Trophoblast cell (in vitro differentiated cells and primary cell): ENCODE data around the gene XG.
"Not testable (repeated sequence)": the region's sequence is repeated elsewhere in the genome, so short reads cannot be mapped to it uniquely, and the experiment has no call there.

Source experiments
- DNase-seq, 2 donors: peaks; one replicate each; pipeline ENCODE4 v3.0.0-alpha.2; 2016
- H2AFZ ChIP-seq: 2 replicates; pipeline ENCODE4 v1.6.1; 2013; ENCODE audit warnings: low read length, moderate library complexity, mild to moderate bottlenecking; ENCODE audit not compliant: insufficient read depth, poor library complexity
- H2AK5ac ChIP-seq: 2 replicates; pipeline ENCODE4 v1.6.1; 2013; ENCODE audit warnings: mild to moderate bottlenecking, low read length
- H2BK120ac ChIP-seq: 2 replicates; pipeline ENCODE4 v1.6.1; 2013; ENCODE audit warnings: low read length, mild to moderate bottlenecking, moderate library complexity; ENCODE audit not compliant: insufficient read depth, poor library complexity
- H2BK12ac ChIP-seq: 2 replicates; pipeline ENCODE4 v1.6.1; 2013; ENCODE audit warnings: mild to moderate bottlenecking, low read length, moderate library complexity
- H2BK5ac ChIP-seq: 2 replicates; pipeline ENCODE4 v1.6.1; 2013; ENCODE audit warnings: low read length, low read depth, moderate library complexity, mild to moderate bottlenecking; ENCODE audit not compliant: poor library complexity
- H3K14ac ChIP-seq: 2 replicates; pipeline ENCODE4 v1.6.1; 2013; ENCODE audit warnings: mild to moderate bottlenecking, low read length
- H3K18ac ChIP-seq: 2 replicates; pipeline ENCODE4 v1.6.1; 2013; ENCODE audit warnings: mild to moderate bottlenecking, low read length
- H3K23ac ChIP-seq: 2 replicates; pipeline ENCODE4 v1.6.1; 2013; ENCODE audit warnings: low read length
- H3K27ac ChIP-seq: 2 replicates; pipeline ENCODE4 v1.5.1; 2013; ENCODE audit warnings: low read depth, mild to moderate bottlenecking, inconsistent platforms, low read length, moderate library complexity
- H3K27me3 ChIP-seq: 2 replicates; pipeline ENCODE4 v1.6.1; 2013; ENCODE audit warnings: inconsistent platforms, mild to moderate bottlenecking, low read length, moderate library complexity; ENCODE audit not compliant: insufficient read depth
- H3K36me3 ChIP-seq, 2 experiments: 1 replicate in 1 of 2; 2 replicates in 1 of 2; pipeline ENCODE4 v1.6.1; 2013; ENCODE audit warnings: low read length in 2 of 2, mild to moderate bottlenecking in 2 of 2, moderate library complexity in 1 of 2; ENCODE audit not compliant: insufficient read depth in 2 of 2, control insufficient read depth in 1 of 2
- H3K4ac ChIP-seq: 2 replicates; pipeline ENCODE4 v1.6.1; 2013; ENCODE audit warnings: low read depth, mild to moderate bottlenecking, low read length, moderate library complexity
- H3K4me1 ChIP-seq, 2 experiments: 1 replicate in 1 of 2; 2 replicates in 1 of 2; pipeline ENCODE4 v1.6.1; 2013; ENCODE audit warnings: low read length in 2 of 2, mild to moderate bottlenecking in 2 of 2, moderate library complexity in 1 of 2; ENCODE audit not compliant: insufficient read depth in 2 of 2, control insufficient read depth in 1 of 2
- H3K4me2 ChIP-seq: 2 replicates; pipeline ENCODE4 v1.6.1; 2013; ENCODE audit warnings: inconsistent platforms, mild to moderate bottlenecking, low read length, moderate library complexity
- H3K4me3 ChIP-seq: 2 replicates; pipeline ENCODE4 v1.5.1; 2013; ENCODE audit warnings: mild to moderate bottlenecking, low read depth, low read length, inconsistent platforms
- H3K79me1 ChIP-seq: one replicate; pipeline ENCODE4 v1.6.1; 2013; ENCODE audit warnings: low read length
- H3K79me2 ChIP-seq: 2 replicates; pipeline ENCODE4 v1.6.1; 2013; ENCODE audit warnings: low read length, mild to moderate bottlenecking; ENCODE audit not compliant: control insufficient read depth, insufficient read depth, poor library complexity
- H3K9ac ChIP-seq: 2 replicates; pipeline ENCODE4 v1.6.1; 2013; ENCODE audit warnings: mild to moderate bottlenecking, low read length
- H3K9me3 ChIP-seq: 2 replicates; pipeline ENCODE4 v1.6.1; 2013; ENCODE audit warnings: low read depth, mild to moderate bottlenecking, control low read depth, inconsistent platforms, low read length; ENCODE audit not compliant: insufficient read depth
- H4K12ac ChIP-seq: 2 replicates; pipeline ENCODE4 v1.6.1; 2013; ENCODE audit warnings: low read depth, mild to moderate bottlenecking, low read length, moderate library complexity
- H4K8ac ChIP-seq: 2 replicates; pipeline ENCODE4 v1.6.1; 2013; ENCODE audit warnings: low read depth, mild to moderate bottlenecking, low read length, moderate library complexity
- H4K91ac ChIP-seq: one replicate; pipeline ENCODE4 v1.6.1; 2013; ENCODE audit warnings: low read depth, mild to moderate bottlenecking, low read length, moderate library complexity
- WGBS: extraction: QIAGEN DNeasy Blood & Tissue Kit; methylation state at CpG from one replicate; pipeline ENCODE4 v1.1.7; 2013; ENCODE audit warnings: missing lambda C conversion rate; ENCODE audit not compliant: insufficient read length, insufficient coverage; ENCODE audit errors: extremely low coverage; 5-methylcytosine and 5-hydroxymethylcytosine counted together

Gene XG

GRCh38 chrX:2802376-2803090, 50.7 kb downstream of the XG start:
- H4K8ac ChIP-seq, H3K4me3 ChIP-seq, H3K14ac ChIP-seq, H2AK5ac ChIP-seq, H2AFZ ChIP-seq, H3K4ac ChIP-seq, H3K9me3 ChIP-seq, H3K36me3 ChIP-seq, H3K79me2 ChIP-seq, H3K23ac ChIP-seq, H4K12ac ChIP-seq, H3K4me2 ChIP-seq, H3K9ac ChIP-seq, H3K18ac ChIP-seq, H3K27me3 ChIP-seq: not testable (repeated sequence)
- Histone ChIP-seq H3K4me1 (peaks cover 13 to 14% of the 10 kb centered on the region in 2 experiments), H3K79me1 (peaks cover 17% of the 10 kb centered on the region), H2BK120ac (peak overlapping the region; percentile 58), H4K91ac (peak overlapping the region; percentile 51), H2BK12ac (peak overlapping the region; percentile 58), H3K27ac (peak overlapping the region; percentile 88), H2BK5ac (peak overlapping the region; percentile 39)
- peak in 1 of 2 donors; percentile 3 for DNase-seq
- WGBS, result no CpG with 5 or more reads among the region's 18 CpGs

GRCh38 chrX:2803486-2803885, 51.6 kb downstream of the XG start:
- H3K4ac ChIP-seq, H3K4me3 ChIP-seq, H3K36me3 ChIP-seq, H3K79me2 ChIP-seq, H3K27me3 ChIP-seq, H3K18ac ChIP-seq, H2AK5ac ChIP-seq, H3K23ac ChIP-seq, H2AFZ ChIP-seq, H3K9ac ChIP-seq, H3K14ac ChIP-seq, H4K12ac ChIP-seq, H4K8ac ChIP-seq, H3K9me3 ChIP-seq: not testable (repeated sequence)
- H3K4me2 ChIP-seq, result peak overlapping the region; percentile 19
- WGBS, result no CpG with 5 or more reads among the region's 8 CpGs
- peaks cover 17% of the 10 kb centered on the region for H3K79me1 ChIP-seq
- DNase-seq, result peak in 1 of 2 donors; percentile 27
- peak overlapping the region; percentile 89 for H4K91ac ChIP-seq
- H2BK12ac ChIP-seq, result peak overlapping the region; percentile 13
- peak overlapping the region; percentile 91 for H3K27ac ChIP-seq
- peaks cover 13 to 17% of the 10 kb centered on the region in 2 experiments for H3K4me1 ChIP-seq
- peak overlapping the region; percentile 88 for H2BK120ac ChIP-seq
- H2BK5ac ChIP-seq, result peak overlapping the region; percentile 88

- not testable (repeated sequence) for H2AK5ac ChIP-seq, H3K4me2 ChIP-seq, H3K27me3 ChIP-seq, H3K79me2 ChIP-seq, H3K36me3 ChIP-seq, H3K23ac ChIP-seq, DNase-seq, H3K9ac ChIP-seq, H3K4me3 ChIP-seq, H2AFZ ChIP-seq, H3K9me3 ChIP-seq
- H4K8ac ChIP-seq, result peak overlapping the region; percentile 65
- H2BK12ac ChIP-seq, result peak overlapping the region; percentile 76
- peaks cover 13 to 17% of the 10 kb centered on the region in 2 experiments for H3K4me1 ChIP-seq
- peak overlapping the region; percentile 88 for H2BK120ac ChIP-seq
- peaks cover 17% of the 10 kb centered on the region for H3K79me1 ChIP-seq
- peak overlapping the region; percentile 91 for H3K27ac ChIP-seq
- no CpG with 5 or more reads among the region's 18 CpGs for WGBS
- peak overlapping the region; percentile 89 for H4K91ac ChIP-seq
- H2BK5ac ChIP-seq, result peak overlapping the region; percentile 88
- H3K4ac ChIP-seq, result peak overlapping the region; percentile 62
- H4K12ac ChIP-seq, result peak overlapping the region; percentile 43
- peak overlapping the region; percentile 37 for H3K14ac ChIP-seq
- H3K18ac ChIP-seq, result peak overlapping the region; percentile 29
These were observed 52.4 kb downstream of the XG start for GRCh38 chrX:2804106-2804843.

- not testable (repeated sequence) for H2AFZ ChIP-seq, H3K79me2 ChIP-seq, DNase-seq, H3K4me3 ChIP-seq, H2AK5ac ChIP-seq, H3K9me3 ChIP-seq, H3K27me3 ChIP-seq, H4K12ac ChIP-seq, H3K9ac ChIP-seq, H3K36me3 ChIP-seq, H3K14ac ChIP-seq, H3K4me2 ChIP-seq, H3K23ac ChIP-seq, H3K4ac ChIP-seq
- no CpG with 5 or more reads among the region's 20 CpGs for WGBS
- peak overlapping the region; percentile 24 for H2BK12ac ChIP-seq
- H4K91ac ChIP-seq, result peak overlapping the region; percentile 89
- peak overlapping the region; percentile 87 for H3K27ac ChIP-seq
- peak overlapping the region; percentile 57 for H2BK5ac ChIP-seq
- H3K18ac ChIP-seq, result peak overlapping the region; percentile 29
- H3K79me1 ChIP-seq, result peaks cover 17% of the 10 kb centered on the region
- peaks cover 12 to 15% of the 10 kb centered on the region in 2 experiments for H3K4me1 ChIP-seq
- peak overlapping the region; percentile 53 for H2BK120ac ChIP-seq
- peak overlapping the region; percentile 53 for H4K8ac ChIP-seq
These were observed 53.0 kb downstream of the XG start for GRCh38 chrX:2804858-2805257.
